Measurements from ENCODE around the gene SOS2. TPM values are rescaled to one million over a fixed set of nuclear protein-coding genes. Genes with fewer than 3 reads are reported as not detected.

The SOS2 gene
- polyA plus RNA-seq, 1 donor from 2014 or later = 25.9 TPM

DNA sequence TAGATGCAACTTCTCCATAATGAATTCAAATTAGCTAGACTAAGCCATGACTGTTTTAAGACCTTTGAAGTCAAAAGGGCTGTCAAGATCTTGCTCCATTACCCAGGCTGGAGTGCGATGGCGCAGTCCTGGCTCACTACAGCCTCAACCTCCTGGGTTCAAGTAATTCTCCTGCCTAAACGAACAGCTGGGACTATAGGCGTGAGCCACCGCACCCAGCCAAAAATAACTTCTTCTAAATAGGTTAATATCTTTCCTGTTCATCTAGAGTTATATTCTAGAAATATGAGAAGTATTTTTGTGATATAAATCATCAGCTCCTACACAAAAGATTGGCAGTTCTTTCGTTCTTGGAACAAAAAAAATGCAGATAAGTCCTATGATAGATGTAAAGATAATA is 39.6 kb upstream of the SOS2 start:
- no peaks in the 10 kb centered on the region for H3K9me2 ChIP-seq (ENCODE audit: insufficient read depth, low read length)
- H3K9ac ChIP-seq (ENCODE audit: low read length) = no peak overlapping the region
- H3K4me3 ChIP-seq (ENCODE audit: low read length) = no peak overlapping the region
- no peaks in the 10 kb centered on the region for H3K79me2 ChIP-seq (replicated peaks; ENCODE audit: insufficient read depth, low read length)
- TF ChIP-seq, protein P1, sequence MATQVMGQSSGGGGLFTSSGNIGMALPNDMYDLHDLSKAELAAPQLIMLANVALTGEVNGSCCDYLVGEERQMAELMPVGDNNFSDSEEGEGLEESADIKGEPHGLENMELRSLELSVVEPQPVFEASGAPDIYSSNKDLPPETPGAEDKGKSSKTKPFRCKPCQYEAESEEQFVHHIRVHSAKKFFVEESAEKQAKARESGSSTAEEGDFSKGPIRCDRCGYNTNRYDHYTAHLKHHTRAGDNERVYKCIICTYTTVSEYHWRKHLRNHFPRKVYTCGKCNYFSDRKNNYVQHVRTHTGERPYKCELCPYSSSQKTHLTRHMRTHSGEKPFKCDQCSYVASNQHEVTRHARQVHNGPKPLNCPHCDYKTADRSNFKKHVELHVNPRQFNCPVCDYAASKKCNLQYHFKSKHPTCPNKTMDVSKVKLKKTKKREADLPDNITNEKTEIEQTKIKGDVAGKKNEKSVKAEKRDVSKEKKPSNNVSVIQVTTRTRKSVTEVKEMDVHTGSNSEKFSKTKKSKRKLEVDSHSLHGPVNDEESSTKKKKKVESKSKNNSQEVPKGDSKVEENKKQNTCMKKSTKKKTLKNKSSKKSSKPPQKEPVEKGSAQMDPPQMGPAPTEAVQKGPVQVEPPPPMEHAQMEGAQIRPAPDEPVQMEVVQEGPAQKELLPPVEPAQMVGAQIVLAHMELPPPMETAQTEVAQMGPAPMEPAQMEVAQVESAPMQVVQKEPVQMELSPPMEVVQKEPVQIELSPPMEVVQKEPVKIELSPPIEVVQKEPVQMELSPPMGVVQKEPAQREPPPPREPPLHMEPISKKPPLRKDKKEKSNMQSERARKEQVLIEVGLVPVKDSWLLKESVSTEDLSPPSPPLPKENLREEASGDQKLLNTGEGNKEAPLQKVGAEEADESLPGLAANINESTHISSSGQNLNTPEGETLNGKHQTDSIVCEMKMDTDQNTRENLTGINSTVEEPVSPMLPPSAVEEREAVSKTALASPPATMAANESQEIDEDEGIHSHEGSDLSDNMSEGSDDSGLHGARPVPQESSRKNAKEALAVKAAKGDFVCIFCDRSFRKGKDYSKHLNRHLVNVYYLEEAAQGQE (IDR thresholded peaks at IDR 0.05; ENCODE audit: borderline replicate concordance) = no peak
- no peak for TF ChIP-seq EZH2 (IDR thresholded peaks at IDR 0.05; ENCODE audit: borderline replicate concordance, insufficient read depth, low read length, poor library complexity, severe bottlenecking)
- TF ChIP-seq SMC3 (conservative IDR thresholded peaks at IDR 0.05; ENCODE audit: poor library complexity) = no peak
- H3K9me3 ChIP-seq (ENCODE audit: low read length) = no peaks in the 10 kb centered on the region
- no peaks in the 10 kb centered on the region for H3F3A ChIP-seq (ENCODE audit: insufficient read depth, low read length, poor library complexity, severe bottlenecking)
- no peak overlapping the region for H3K27ac ChIP-seq (ENCODE audit: low read length)
- no peak overlapping the region for H3K4me2 ChIP-seq (ENCODE audit: low read length)
- H4K20me1 ChIP-seq (ENCODE audit: insufficient read depth) = no peaks in the 10 kb centered on the region
- no peak overlapping the region for H2AFZ ChIP-seq (ENCODE audit: low read depth, low read length)
- H3K36me3 ChIP-seq (ENCODE audit: insufficient read depth, low read length) = peaks cover 5% of the 10 kb centered on the region
- no peaks in the 10 kb centered on the region for H3K27me3 ChIP-seq (ENCODE audit: insufficient read depth, low read depth, low read length)

DNA sequence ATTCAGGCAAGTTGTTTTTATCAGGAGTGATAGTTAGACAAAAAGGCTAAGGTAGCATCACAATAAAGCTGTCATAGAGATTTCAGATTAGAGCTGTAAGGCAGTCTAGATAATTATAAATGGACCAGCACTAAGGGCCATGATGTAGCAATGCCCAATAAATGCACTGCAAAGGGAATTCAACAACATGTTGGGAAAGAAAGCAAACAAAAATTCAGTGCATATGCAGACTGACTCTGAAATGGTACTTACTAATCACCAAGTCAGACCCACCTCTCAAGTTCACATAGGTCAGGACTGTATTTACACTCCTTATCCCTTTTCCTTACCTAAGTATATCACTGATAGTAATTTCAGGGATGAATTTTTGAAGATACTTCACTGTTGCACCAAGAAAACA is 33.7 kb upstream of the SOS2 start:
- no peaks in the 10 kb centered on the region for H3K27me3 ChIP-seq (ENCODE audit: insufficient read depth, low read depth, low read length)
- H2AFZ ChIP-seq (ENCODE audit: low read depth, low read length) = no peak overlapping the region
- H3K4me2 ChIP-seq (ENCODE audit: low read length) = no peak overlapping the region
- TF ChIP-seq TAF1 (IDR thresholded peaks at IDR 0.05; ENCODE audit: low read depth) (no peak), SMC3 (conservative IDR thresholded peaks at IDR 0.05; ENCODE audit: poor library complexity) (no peak), MXI1 (conservative IDR thresholded peaks at IDR 0.05; ENCODE audit: poor library complexity, severe bottlenecking) (no peak), POLR2AphosphoS5 (IDR thresholded peaks at IDR 0.05) (no peak), RAD21 (conservative IDR thresholded peaks at IDR 0.05) (no peak), EP300 (conservative IDR thresholded peaks at IDR 0.05; ENCODE audit: poor library complexity, severe bottlenecking) (no peak), EZH2 (IDR thresholded peaks at IDR 0.05; ENCODE audit: borderline replicate concordance, insufficient read depth, low read length, poor library complexity, severe bottlenecking) (no peak)
- TF ChIP-seq, protein P1 (IDR thresholded peaks at IDR 0.05; ENCODE audit: borderline replicate concordance) = no peak
- TF ChIP-seq, protein P2, sequence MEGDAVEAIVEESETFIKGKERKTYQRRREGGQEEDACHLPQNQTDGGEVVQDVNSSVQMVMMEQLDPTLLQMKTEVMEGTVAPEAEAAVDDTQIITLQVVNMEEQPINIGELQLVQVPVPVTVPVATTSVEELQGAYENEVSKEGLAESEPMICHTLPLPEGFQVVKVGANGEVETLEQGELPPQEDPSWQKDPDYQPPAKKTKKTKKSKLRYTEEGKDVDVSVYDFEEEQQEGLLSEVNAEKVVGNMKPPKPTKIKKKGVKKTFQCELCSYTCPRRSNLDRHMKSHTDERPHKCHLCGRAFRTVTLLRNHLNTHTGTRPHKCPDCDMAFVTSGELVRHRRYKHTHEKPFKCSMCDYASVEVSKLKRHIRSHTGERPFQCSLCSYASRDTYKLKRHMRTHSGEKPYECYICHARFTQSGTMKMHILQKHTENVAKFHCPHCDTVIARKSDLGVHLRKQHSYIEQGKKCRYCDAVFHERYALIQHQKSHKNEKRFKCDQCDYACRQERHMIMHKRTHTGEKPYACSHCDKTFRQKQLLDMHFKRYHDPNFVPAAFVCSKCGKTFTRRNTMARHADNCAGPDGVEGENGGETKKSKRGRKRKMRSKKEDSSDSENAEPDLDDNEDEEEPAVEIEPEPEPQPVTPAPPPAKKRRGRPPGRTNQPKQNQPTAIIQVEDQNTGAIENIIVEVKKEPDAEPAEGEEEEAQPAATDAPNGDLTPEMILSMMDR (IDR thresholded peaks at IDR 0.05; ENCODE audit: poor library complexity, severe bottlenecking) = no peak
- H3K79me2 ChIP-seq (replicated peaks; ENCODE audit: insufficient read depth, low read length) = no peaks in the 10 kb centered on the region
- H3K4me3 ChIP-seq (ENCODE audit: low read length) = no peak overlapping the region
- H3K9me3 ChIP-seq (ENCODE audit: low read length) = no peaks in the 10 kb centered on the region
- no peaks in the 10 kb centered on the region for H3K9me2 ChIP-seq (ENCODE audit: insufficient read depth, low read length)
- H3K36me3 ChIP-seq (ENCODE audit: insufficient read depth, low read length) = no peaks in the 10 kb centered on the region
- H3K9ac ChIP-seq (ENCODE audit: low read length) = no peak overlapping the region
- H4K20me1 ChIP-seq (ENCODE audit: insufficient read depth) = no peaks in the 10 kb centered on the region
- H3K27ac ChIP-seq (ENCODE audit: low read length) = no peak overlapping the region
- H3F3A ChIP-seq (ENCODE audit: insufficient read depth, low read length, poor library complexity, severe bottlenecking) = no peaks in the 10 kb centered on the region

All from neural cell (in vitro differentiated cells).